IMR-90 (cell line): ENCODE data around the gene EGFL8. TPM values are rescaled to one million over a fixed set of nuclear protein-coding genes. Genes with fewer than 3 reads are reported as not detected.

ENCODE experiments used
- ATAC-seq: fragments of 200-7000 bp; cut with Tn5 transposase; 2 replicates; pipeline ENCODE4 v1.9.1; 2020; ENCODE audit warnings: low read depth, mild to moderate bottlenecking, moderate library complexity
- BruUV-seq: library from RNA; stranded (reverse); fragments of 400-500 nt; replicated peaks from 2 replicates; lab custom pipeline; 2021; lab: Mats Ljungman, UMichigan
- CTCF ChIA-PET: fragments of 300-600 bp; formaldehyde crosslinking; extraction: SDS; loops from one replicate; lab custom pipeline; 2021; ENCODE audit warnings: antibody characterized with exemption; lab: Yijun Ruan, JAX
- POLR2A ChIA-PET: fragments of 300-600 bp; sonication (Branson Sonifier 250); formaldehyde crosslinking; loops from one replicate; lab custom pipeline; 2022; ENCODE audit warnings: antibody characterized with exemption; ENCODE audit not compliant: unreplicated experiment; lab: Charles Lee
- DNase-seq: peaks from one replicate; pipeline ENCODE4 v3.0.0; 2013
- H2AFZ ChIP-seq: replicated peaks from 2 replicates; pipeline ENCODE3; 2013; ENCODE audit warnings: low read length, mild to moderate bottlenecking; ENCODE audit not compliant: poor library complexity
- H2AK5ac ChIP-seq: 2 replicates; pipeline ENCODE4 v1.6.1; 2013; ENCODE audit warnings: low read depth, low read length, inconsistent platforms
- H2AK9ac ChIP-seq: replicated peaks from 2 replicates; pipeline ENCODE3; 2013; ENCODE audit warnings: mild to moderate bottlenecking, low read depth, low read length, moderate library complexity; ENCODE audit not compliant: poor library complexity
- H2BK120ac ChIP-seq: 2 replicates; pipeline ENCODE4 v1.6.1; 2013; ENCODE audit warnings: low read depth, low read length, inconsistent platforms
- H2BK15ac ChIP-seq: 3 replicates; pipeline ENCODE4 v1.6.1; 2013; ENCODE audit warnings: low read depth, low read length, inconsistent platforms
- H2BK20ac ChIP-seq: 2 replicates; pipeline ENCODE4 v1.6.1; 2013; ENCODE audit warnings: low read depth, mild to moderate bottlenecking, inconsistent platforms, low read length, moderate library complexity
- H2BK5ac ChIP-seq: 2 replicates; pipeline ENCODE4 v1.6.1; 2013; ENCODE audit warnings: mild to moderate bottlenecking, low read depth, low read length, inconsistent platforms; ENCODE audit not compliant: poor library complexity, severe bottlenecking
- H3K14ac ChIP-seq: replicated peaks from 2 replicates; pipeline ENCODE4 v1.6.1; 2013; ENCODE audit warnings: low read depth, low read length, inconsistent platforms
- H3K18ac ChIP-seq: 2 replicates; pipeline ENCODE4 v1.6.1; 2013; ENCODE audit warnings: low read depth, low read length, control low read depth
- H3K23ac ChIP-seq: 2 replicates; pipeline ENCODE4 v1.6.1; 2013; ENCODE audit warnings: low read depth, low read length, inconsistent platforms
- H3K27ac ChIP-seq: 2 replicates; pipeline ENCODE4 v1.5.1; 2013; ENCODE audit warnings: mild to moderate bottlenecking, control low read depth, low read length; ENCODE audit not compliant: insufficient read depth
- H3K27me3 ChIP-seq: 2 replicates; pipeline ENCODE4 v1.6.1; 2013; ENCODE audit warnings: low read length; ENCODE audit not compliant: control insufficient read depth, insufficient read depth
- H3K36me3 ChIP-seq: 2 replicates; pipeline ENCODE4 v1.6.1; 2013; ENCODE audit warnings: low read length, mixed read lengths; ENCODE audit not compliant: control insufficient read depth, insufficient read depth
- H3K4ac ChIP-seq: 2 replicates; pipeline ENCODE4 v1.6.1; 2013; ENCODE audit warnings: low read depth, low read length, inconsistent platforms
- H3K4me1 ChIP-seq: 2 replicates; pipeline ENCODE4 v1.6.1; 2013; ENCODE audit warnings: low read length, mixed read lengths; ENCODE audit not compliant: control insufficient read depth, insufficient read depth
- H3K4me2 ChIP-seq: 2 replicates; pipeline ENCODE4 v1.6.1; 2013; ENCODE audit warnings: low read depth, mild to moderate bottlenecking, control low read depth, low read length, moderate library complexity
- H3K4me3 ChIP-seq: 2 replicates; pipeline ENCODE4 v1.5.1; 2013; ENCODE audit warnings: low read depth, mild to moderate bottlenecking, control low read depth, low read length, moderate library complexity; ENCODE audit not compliant: insufficient read depth
- H3K56ac ChIP-seq: 2 replicates; pipeline ENCODE4 v1.6.1; 2013; ENCODE audit warnings: low read length, inconsistent platforms; ENCODE audit not compliant: insufficient read depth; ENCODE audit errors: extremely low read depth
- H3K79me1 ChIP-seq, 2 experiments: 2 replicates each; pipeline ENCODE4 v1.6.1; 2013; ENCODE audit warnings: low read length in 2 of 2, inconsistent platforms in 1 of 2, low read depth in 1 of 2
- H3K9ac ChIP-seq: 2 replicates; pipeline ENCODE4 v1.6.1; 2013; ENCODE audit warnings: low read depth, low read length, control low read depth
- H3K9me1 ChIP-seq: 2 replicates; pipeline ENCODE4 v1.6.1; 2013; ENCODE audit warnings: low read length, inconsistent platforms; ENCODE audit not compliant: insufficient read depth
- H3K9me3 ChIP-seq: 2 replicates; pipeline ENCODE4 v1.6.1; 2013; ENCODE audit warnings: low read length; ENCODE audit not compliant: control insufficient read depth, insufficient read depth
- H4K20me1 ChIP-seq: 2 replicates; pipeline ENCODE4 v1.6.1; 2013; ENCODE audit warnings: low read length, inconsistent platforms; ENCODE audit not compliant: insufficient read depth
- H4K5ac ChIP-seq: 2 replicates; pipeline ENCODE4 v1.6.1; 2013; ENCODE audit warnings: mild to moderate bottlenecking, low read depth, low read length, control low read depth
- H4K8ac ChIP-seq, 2 experiments: 2 replicates each; pipeline ENCODE4 v1.6.1; 2013; ENCODE audit warnings: low read depth in 2 of 2, low read length in 2 of 2, control low read depth in 1 of 2, inconsistent platforms in 1 of 2
- H4K91ac ChIP-seq: 2 replicates; pipeline ENCODE4 v1.6.1; 2013; ENCODE audit warnings: low read depth, low read length, inconsistent platforms; ENCODE audit not compliant: insufficient read depth
- CHD1 ChIP-seq: IDR thresholded peaks from 2 replicates; pipeline ENCODE4 v1.6.1; 2012; ENCODE audit warnings: low read depth, low read length, improper control_type of control experiment
- FOS ChIP-seq: fragments of 150-350 bp; IDR thresholded peaks from 2 replicates; pipeline ENCODE4 v1.6.1; 2016; ENCODE audit warnings: low read depth, low read length
- MAFK ChIP-seq: IDR thresholded peaks from 2 replicates; pipeline ENCODE4 v1.6.1; 2012; ENCODE audit warnings: low read depth, low read length, improper control_type of control experiment
- MAZ ChIP-seq: IDR thresholded peaks from 2 replicates; pipeline ENCODE4 v1.6.1; 2012; ENCODE audit warnings: low read depth, mild to moderate bottlenecking, low read length, improper control_type of control experiment, moderate library complexity, borderline replicate concordance
- MXI1 ChIP-seq: IDR thresholded peaks from 2 replicates; pipeline ENCODE4 v1.6.1; 2012; ENCODE audit warnings: low read depth, mild to moderate bottlenecking, low read length, moderate library complexity, borderline replicate concordance
- NFE2L2 ChIP-seq: fragments of 150-350 bp; IDR thresholded peaks from 2 replicates; pipeline ENCODE4 v1.6.1; 2016; ENCODE audit warnings: low read depth, mild to moderate bottlenecking, low read length
- RAD21 ChIP-seq: IDR thresholded peaks from 2 replicates; pipeline ENCODE4 v1.6.1; 2012; ENCODE audit warnings: low read length, improper control_type of control experiment
- RFX5 ChIP-seq: IDR thresholded peaks from 2 replicates; pipeline ENCODE4 v1.8.0; 2012; ENCODE audit warnings: low read depth, mild to moderate bottlenecking, low read length, moderate library complexity
- SMC3 ChIP-seq: fragments of 150-350 bp; IDR thresholded peaks from 2 replicates; pipeline ENCODE4 v1.6.1; 2016; ENCODE audit warnings: low read depth, mild to moderate bottlenecking, antibody characterized with exemption, low read length, moderate library complexity
- WGBS, 2 experiments: methylation state at CpG; one replicate each; pipeline versions ENCODE4 v1.1.5 to v1.1.7; 2013; ENCODE audit warnings: missing lambda C conversion rate in 2 of 2; ENCODE audit not compliant: insufficient read length in 1 of 2; ENCODE audit errors: extremely low coverage in 2 of 2; 5-methylcytosine and 5-hydroxymethylcytosine counted together
- dilution Hi-C: fragments of 300-500 bp; cut with HindIII; formaldehyde crosslinking; loops from one replicate; pipeline ENCODE4 v1.14.3; 2018; ENCODE audit warnings: low sequenced_read_pairs; ENCODE audit not compliant: unreplicated experiment
- in situ Hi-C: fragments of 300-500 bp; cut with MboI; formaldehyde crosslinking; loops from 3 replicates; pipeline ENCODE4 v1.14.3; 2019; ENCODE audit warnings: low sequenced_read_pairs, inconsistent platforms, mixed read lengths
- intact Hi-C: fragments of 100-400 bp; cut with micrococcal nuclease; formaldehyde crosslinking; loops from 2 replicates; pipeline ENCODE4 v1.10.0; 2022
- polyA plus RNA-seq, 3 experiments: library from polyadenylated mRNA; depleted of rRNA; stranded (reverse); fragments of >200 nt; gene quantifications; 2 replicates each; pipeline ENCODE4 v1.2.3, GENCODE V29; 2012; ENCODE audit warnings: low replicate concordance in 1 of 3
- total RNA-seq: library from RNA; depleted of rRNA; stranded (reverse); fragments of >200 nt; gene quantifications from 2 replicates; pipeline ENCODE4 v1.2.3, GENCODE V29; 2012
- TF ChIP-seq, protein P1 (sequence below): conservative IDR thresholded peaks from 2 replicates; pipeline ENCODE4 v1.5.1; 2012; ENCODE audit warnings: mild to moderate bottlenecking, low read depth, low read length, improper control_type of control experiment
- TF ChIP-seq, protein P2 (sequence below): fragments of 150-350 bp; IDR thresholded peaks from 2 replicates; pipeline ENCODE4 v1.6.1; 2016; ENCODE audit warnings: low read depth, mild to moderate bottlenecking, low read length, moderate library complexity, borderline replicate concordance

Gene EGFL8
- total and polyA plus RNA-seq, 2 of the 4 experiments (the other 2 are of a cell fraction), result 0.18 to 4.7 TPM

DNA sequence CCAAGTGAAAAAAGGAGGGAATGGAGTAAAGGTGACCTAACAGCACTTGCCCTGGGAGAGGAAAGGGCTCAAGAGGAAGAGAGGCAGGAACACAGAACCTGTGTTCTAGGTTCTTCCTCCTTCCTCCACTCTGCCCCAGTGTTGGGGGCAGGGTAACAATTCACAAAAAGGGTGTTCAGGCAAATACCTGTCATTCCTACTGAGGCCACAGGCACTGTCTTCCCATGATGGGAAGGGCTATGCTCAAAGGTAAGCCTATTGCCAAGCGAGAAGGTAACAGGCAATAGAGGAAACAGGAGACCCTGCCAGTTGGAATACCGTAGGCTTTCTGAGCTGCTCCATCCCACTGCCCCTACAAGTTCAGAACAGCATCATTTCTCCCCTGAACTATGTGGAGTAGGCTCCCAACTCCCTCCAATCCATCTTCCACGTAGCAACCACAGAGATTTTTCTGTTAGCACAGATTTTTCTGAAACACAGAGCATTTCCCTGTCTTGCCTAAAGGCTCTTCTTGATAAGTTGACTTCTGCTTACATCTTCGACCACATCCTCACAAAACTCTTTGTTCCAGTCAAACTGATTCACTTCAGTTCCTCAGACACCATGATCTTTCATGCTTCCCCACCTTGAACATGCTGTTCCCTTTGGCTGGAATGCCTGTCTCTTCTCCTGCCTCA is 8.8 kb downstream of the EGFL8 start:
- Histone ChIP-seq H2AK9ac (no peak overlapping the region), H3K9ac (no peak overlapping the region), H3K56ac (no peak overlapping the region), H3K27ac (no peak overlapping the region), H3K79me1 (peaks cover 28 to 64% of the 10 kb centered on the region in 2 experiments; a peak in 3 of 4 replicates), H4K8ac (no peak overlapping the region), H3K9me3 (no peaks in the 10 kb centered on the region), H3K23ac (peak overlapping the region; percentile 48; the same call in 1 of the 2 replicates), H3K4me2 (no peak overlapping the region), H3K9me1 (peaks cover 31% of the 10 kb centered on the region), H2BK120ac (no peak overlapping the region), H2BK5ac (no peak overlapping the region), H2AFZ (no peak overlapping the region), H3K18ac (no peak overlapping the region), H3K27me3 (no peaks in the 10 kb centered on the region), H3K4me3 (no peak overlapping the region), H2AK5ac (no peak overlapping the region), H4K5ac (no peak overlapping the region), H4K91ac (no peak overlapping the region), H2BK20ac (no peak overlapping the region), H3K4me1 (peaks cover 8% of the 10 kb centered on the region), H3K36me3 (peaks cover 33% of the 10 kb centered on the region), H3K4ac (no peak overlapping the region), H3K14ac (no peak overlapping the region), H2BK15ac (no peak overlapping the region), H4K20me1 (peaks cover 3% of the 10 kb centered on the region; the same call in 1 of the 2 replicates)
- in situ Hi-C loops, result loop anchor here (10.0 kb wide), 1 partner anchor 198 kb away; the partner anchor contains the start of gene DXO
- intact Hi-C loops, result no loop called here
- no peak for DNase-seq
- 83% methylated on average over 1 of the region's 4 CpGs; no CpG with 5 or more reads in 1 of the 2 experiments for WGBS, 2 experiments
- ChIA-PET POLR2A (no interaction called here), CTCF (no interaction called here)
- dilution Hi-C loops, result no loop called here
- BruUV-seq, result no TSS peak
- ATAC-seq, result no peak
- no peak for TF ChIP-seq NFE2L2
- TF ChIP-seq FOS, result no peak
- TF ChIP-seq MXI1, result no peak
- no peak for TF ChIP-seq RAD21
- TF ChIP-seq, protein P1, sequence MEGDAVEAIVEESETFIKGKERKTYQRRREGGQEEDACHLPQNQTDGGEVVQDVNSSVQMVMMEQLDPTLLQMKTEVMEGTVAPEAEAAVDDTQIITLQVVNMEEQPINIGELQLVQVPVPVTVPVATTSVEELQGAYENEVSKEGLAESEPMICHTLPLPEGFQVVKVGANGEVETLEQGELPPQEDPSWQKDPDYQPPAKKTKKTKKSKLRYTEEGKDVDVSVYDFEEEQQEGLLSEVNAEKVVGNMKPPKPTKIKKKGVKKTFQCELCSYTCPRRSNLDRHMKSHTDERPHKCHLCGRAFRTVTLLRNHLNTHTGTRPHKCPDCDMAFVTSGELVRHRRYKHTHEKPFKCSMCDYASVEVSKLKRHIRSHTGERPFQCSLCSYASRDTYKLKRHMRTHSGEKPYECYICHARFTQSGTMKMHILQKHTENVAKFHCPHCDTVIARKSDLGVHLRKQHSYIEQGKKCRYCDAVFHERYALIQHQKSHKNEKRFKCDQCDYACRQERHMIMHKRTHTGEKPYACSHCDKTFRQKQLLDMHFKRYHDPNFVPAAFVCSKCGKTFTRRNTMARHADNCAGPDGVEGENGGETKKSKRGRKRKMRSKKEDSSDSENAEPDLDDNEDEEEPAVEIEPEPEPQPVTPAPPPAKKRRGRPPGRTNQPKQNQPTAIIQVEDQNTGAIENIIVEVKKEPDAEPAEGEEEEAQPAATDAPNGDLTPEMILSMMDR, result no peak
- TF ChIP-seq MAZ, result no peak
- TF ChIP-seq SMC3, result no peak
- TF ChIP-seq, protein P2, sequence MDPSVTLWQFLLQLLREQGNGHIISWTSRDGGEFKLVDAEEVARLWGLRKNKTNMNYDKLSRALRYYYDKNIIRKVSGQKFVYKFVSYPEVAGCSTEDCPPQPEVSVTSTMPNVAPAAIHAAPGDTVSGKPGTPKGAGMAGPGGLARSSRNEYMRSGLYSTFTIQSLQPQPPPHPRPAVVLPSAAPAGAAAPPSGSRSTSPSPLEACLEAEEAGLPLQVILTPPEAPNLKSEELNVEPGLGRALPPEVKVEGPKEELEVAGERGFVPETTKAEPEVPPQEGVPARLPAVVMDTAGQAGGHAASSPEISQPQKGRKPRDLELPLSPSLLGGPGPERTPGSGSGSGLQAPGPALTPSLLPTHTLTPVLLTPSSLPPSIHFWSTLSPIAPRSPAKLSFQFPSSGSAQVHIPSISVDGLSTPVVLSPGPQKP, result no peak
- no peak for TF ChIP-seq RFX5
- no peak for TF ChIP-seq MAFK
- TF ChIP-seq CHD1, result no peak
